GM19238 (cell line): Measurements from ENCODE around the gene CCDC102A.

ENCODE experiments used
- DNase-seq: peaks from one replicate; pipeline ENCODE4 v3.0.0; 2011; ENCODE audit warnings: low spot score; ENCODE audit not compliant: insufficient read length

The CCDC102A gene

GRCh38 chr16:57537581-57538234, 1.3 kb upstream of the CCDC102A start:
- no peak for DNase-seq

- no peak for DNase-seq
These were observed 779 bp upstream of the CCDC102A start for GRCh38 chr16:57537194-57537505.

- DNase-seq: peak; percentile 96
These were observed 578 bp downstream of the CCDC102A start for GRCh38 chr16:57535680-57536305.

- DNase-seq: no peak
These were observed 1.3 kb downstream of the CCDC102A start for GRCh38 chr16:57534881-57535658.

GRCh38 chr16:57534337-57534880, 2.0 kb downstream of the CCDC102A start:
- no peak for DNase-seq

GRCh38 chr16:57533431-57534336, 2.7 kb downstream of the CCDC102A start:
- no peak for DNase-seq

GRCh38 chr16:57532266-57532625, 4.1 kb downstream of the CCDC102A start:
- no peak for DNase-seq

- DNase-seq: no peak
These were observed 4.6 kb downstream of the CCDC102A start for GRCh38 chr16:57531635-57532265.

GRCh38 chr16:57531253-57531575, 5.2 kb downstream of the CCDC102A start:
- DNase-seq: no peak

- peak; percentile 16 for DNase-seq
These were observed 5.7 kb downstream of the CCDC102A start for GRCh38 chr16:57530522-57531252.

- DNase-seq: peak; percentile 79
These were observed 6.3 kb downstream of the CCDC102A start for GRCh38 chr16:57530104-57530521.

- peak; percentile 4 for DNase-seq
These were observed 6.8 kb downstream of the CCDC102A start for GRCh38 chr16:57529391-57530103.

GRCh38 chr16:57528499-57529390, 7.6 kb downstream of the CCDC102A start:
- peak; percentile 1 for DNase-seq

GRCh38 chr16:57527610-57528360, 8.6 kb downstream of the CCDC102A start:
- no peak for DNase-seq

- no peak for DNase-seq
These were observed 9.3 kb downstream of the CCDC102A start for GRCh38 chr16:57527027-57527426.

GRCh38 chr16:57526498-57526897, 9.9 kb downstream of the CCDC102A start:
- no peak for DNase-seq

- DNase-seq: no peak
These were observed 10.6 kb downstream of the CCDC102A start for GRCh38 chr16:57525761-57526160.

GRCh38 chr16:57522960-57523359, 13.4 kb downstream of the CCDC102A start:
- no peak for DNase-seq
